ENCODE data around the gene ELMO1.

DNA sequence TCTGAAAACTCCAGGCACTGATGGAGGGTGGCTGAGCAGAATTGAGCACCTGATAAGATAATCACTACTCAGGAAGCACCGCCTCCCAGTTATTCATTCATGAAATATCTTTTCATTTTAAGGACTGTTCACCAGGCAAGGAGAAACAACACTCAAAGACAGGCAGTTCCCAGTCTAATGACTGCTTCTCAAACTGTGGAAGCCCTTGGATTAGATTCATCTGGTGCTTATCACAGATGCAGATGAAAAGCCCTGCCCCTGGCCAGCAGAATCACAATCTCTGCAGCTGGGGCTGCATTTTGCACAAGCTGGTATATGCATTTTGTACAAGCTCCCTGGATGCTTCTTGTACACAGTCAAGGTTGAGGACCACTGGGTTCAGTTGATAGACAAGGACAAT is 109.7 kb downstream of the ELMO1 start:
- TF ChIP-seq, protein P1, sequence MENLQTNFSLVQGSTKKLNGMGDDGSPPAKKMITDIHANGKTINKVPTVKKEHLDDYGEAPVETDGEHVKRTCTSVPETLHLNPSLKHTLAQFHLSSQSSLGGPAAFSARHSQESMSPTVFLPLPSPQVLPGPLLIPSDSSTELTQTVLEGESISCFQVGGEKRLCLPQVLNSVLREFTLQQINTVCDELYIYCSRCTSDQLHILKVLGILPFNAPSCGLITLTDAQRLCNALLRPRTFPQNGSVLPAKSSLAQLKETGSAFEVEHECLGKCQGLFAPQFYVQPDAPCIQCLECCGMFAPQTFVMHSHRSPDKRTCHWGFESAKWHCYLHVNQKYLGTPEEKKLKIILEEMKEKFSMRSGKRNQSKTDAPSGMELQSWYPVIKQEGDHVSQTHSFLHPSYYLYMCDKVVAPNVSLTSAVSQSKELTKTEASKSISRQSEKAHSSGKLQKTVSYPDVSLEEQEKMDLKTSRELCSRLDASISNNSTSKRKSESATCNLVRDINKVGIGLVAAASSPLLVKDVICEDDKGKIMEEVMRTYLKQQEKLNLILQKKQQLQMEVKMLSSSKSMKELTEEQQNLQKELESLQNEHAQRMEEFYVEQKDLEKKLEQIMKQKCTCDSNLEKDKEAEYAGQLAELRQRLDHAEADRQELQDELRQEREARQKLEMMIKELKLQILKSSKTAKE (CRISPR knock-in tag; IDR thresholded peaks at IDR 0.05; ENCODE audit: borderline replicate concordance) = no peak
- TF ChIP-seq TBP (CRISPR knock-in tag; IDR thresholded peaks at IDR 0.05) (no peak), ZHX1 (CRISPR knock-in tag; IDR thresholded peaks at IDR 0.05; ENCODE audit: low read depth) (no peak), TARDBP (CRISPR knock-in tag; IDR thresholded peaks at IDR 0.05) (no peak), NFYB (CRISPR knock-in tag; IDR thresholded peaks at IDR 0.05) (no peak), SRF (IDR thresholded peaks at IDR 0.05; ENCODE audit: low read depth, low read length) (no peak), ZNF33A (CRISPR knock-in tag; IDR thresholded peaks at IDR 0.05; ENCODE audit: borderline replicate concordance) (no peak), ZNF883 (CRISPR knock-in tag; IDR thresholded peaks at IDR 0.05; ENCODE audit: not compliant biosample characterization) (no peak), TAF1 (CRISPR knock-in tag; IDR thresholded peaks at IDR 0.05) (no peak), ZHX2 (IDR thresholded peaks at IDR 0.05; ENCODE audit: low read depth) (no peak), ZHX2 (CRISPR knock-in tag; IDR thresholded peaks at IDR 0.05; ENCODE audit: borderline replicate concordance) (no peak), CTCF (CRISPR knock-in tag; IDR thresholded peaks at IDR 0.05) (no peak), ARHGAP35 (CRISPR knock-in tag; IDR thresholded peaks at IDR 0.05; ENCODE audit: borderline replicate concordance) (no peak)

Measured in HepG2 (cell line).